Endothelial cell of umbilical vein (primary cell): ENCODE results near the gene GCNT2. TPM values are rescaled to one million over a fixed set of nuclear protein-coding genes. Genes with fewer than 3 reads are reported as not detected.

Experiments
- BruUV-seq: library from RNA; stranded (reverse); fragments of 400-500 nt; replicated peaks from 2 replicates; lab custom pipeline; 2021; lab: Mats Ljungman, UMichigan
- CTCF ChIA-PET: fragments of 300-600, 350-600 bp; sonication (Branson Sonifier 250); formaldehyde crosslinking; loops from one replicate; lab custom pipeline; 2021; ENCODE audit warnings: antibody characterized with exemption, inconsistent platforms; lab: Charles Lee
- POLR2A ChIA-PET: fragments of 300-600, 350-600 bp; sonication (Branson Sonifier 250); formaldehyde crosslinking; loops from one replicate; lab custom pipeline; 2021; ENCODE audit warnings: antibody characterized with exemption, inconsistent platforms; lab: Charles Lee
- DNase-seq: peaks from one replicate; pipeline ENCODE4 v3.0.0-alpha.2; 2011; ENCODE audit warnings: low read depth, low spot score
- FAIRE-seq: peaks from 2 replicates; lab custom pipeline; 2011; peaks lifted over from hg19 to GRCh38; lab: Jason Lieb, UNC
- H2AFZ ChIP-seq: 2 replicates; pipeline ENCODE4 v1.6.0; 2012; ENCODE audit warnings: low read depth, low read length, control low read depth, inconsistent platforms
- H3K27ac ChIP-seq: 2 replicates; pipeline ENCODE4 v1.5.1; 2011; ENCODE audit warnings: low read depth, mild to moderate bottlenecking, control low read depth, low read length, moderate library complexity; ENCODE audit not compliant: insufficient read depth
- H3K27me3 ChIP-seq, 2 experiments: 2 replicates each; pipeline versions ENCODE4 v1.6.0 to v1.6.1; 2011; ENCODE audit warnings: low read length in 2 of 2, mixed read lengths in 1 of 2; ENCODE audit not compliant: control insufficient read depth in 2 of 2, insufficient read depth in 2 of 2
- H3K36me3 ChIP-seq, 2 experiments: 2 replicates in 1 of 2; 3 replicates in 1 of 2; pipeline ENCODE4 v1.5.1; 2011; ENCODE audit warnings: low read length in 2 of 2, mild to moderate bottlenecking in 1 of 2, moderate library complexity in 1 of 2; ENCODE audit not compliant: control insufficient read depth in 2 of 2, insufficient read depth in 2 of 2; ENCODE audit errors: extremely low read depth in 1 of 2
- H3K4me1 ChIP-seq: 3 replicates; pipeline ENCODE4 v1.5.1; 2011; ENCODE audit warnings: mild to moderate bottlenecking, low read length; ENCODE audit not compliant: control insufficient read depth, insufficient read depth; ENCODE audit errors: extremely low read depth
- H3K4me2 ChIP-seq: 2 replicates; pipeline ENCODE4 v1.6.1; 2011; ENCODE audit warnings: low read length, control low read depth, mixed read lengths; ENCODE audit not compliant: insufficient read depth
- H3K4me3 ChIP-seq, 3 experiments: fragments of 200-600 bp in 1 of 3; sonication (generic), shearing (Covaris generic) in 1 of 3; replicated peaks in 1 of 3; 2 replicates each; pipeline ENCODE4 v1.5.1; 2011 to 2016; ENCODE audit warnings: control low read depth in 3 of 3, low read length in 3 of 3, mild to moderate bottlenecking in 2 of 3, inconsistent platforms in 1 of 3, low read depth in 1 of 3, moderate library complexity in 1 of 3; ENCODE audit not compliant: insufficient read depth in 1 of 3
- H3K79me2 ChIP-seq: 2 replicates; pipeline ENCODE4 v1.6.0; 2012; ENCODE audit warnings: low read length, inconsistent platforms; ENCODE audit not compliant: control insufficient read depth, insufficient read depth
- H3K9ac ChIP-seq: replicated peaks from 2 replicates; pipeline ENCODE3; 2011; ENCODE audit warnings: low read length, control low read depth; ENCODE audit not compliant: insufficient read depth; ENCODE audit errors: extremely low read depth
- H3K9me1 ChIP-seq: replicated peaks from 3 replicates; pipeline ENCODE4 v1.6.0; 2011; ENCODE audit warnings: mild to moderate bottlenecking, low read length; ENCODE audit not compliant: control insufficient read depth, insufficient read depth; ENCODE audit errors: extremely low read depth
- H3K9me3 ChIP-seq: replicated peaks from 2 replicates; pipeline ENCODE4 v1.5.1; 2012; ENCODE audit warnings: low read length, inconsistent platforms; ENCODE audit not compliant: control insufficient read depth, insufficient read depth
- H4K20me1 ChIP-seq: replicated peaks from 2 replicates; pipeline ENCODE3; 2011; ENCODE audit warnings: mild to moderate bottlenecking, low read length; ENCODE audit not compliant: control insufficient read depth, insufficient read depth; ENCODE audit errors: extremely low read depth
- EZH2 ChIP-seq: IDR thresholded peaks from 2 replicates; pipeline ENCODE4 v1.6.1; 2012; ENCODE audit warnings: borderline replicate concordance, low read depth, mild to moderate bottlenecking, moderate library complexity, low read length, inconsistent platforms; ENCODE audit not compliant: severe bottlenecking
- FOS ChIP-seq: IDR thresholded peaks from 2 replicates; pipeline ENCODE4 v1.6.1; 2011; ENCODE audit warnings: mild to moderate bottlenecking, low read length, moderate library complexity, borderline replicate concordance; ENCODE audit not compliant: insufficient read depth
- GATA2 ChIP-seq: IDR thresholded peaks from 2 replicates; pipeline ENCODE4 v1.7.0; 2011; ENCODE audit warnings: low read depth, mild to moderate bottlenecking, moderate library complexity, mixed read lengths, low read length; ENCODE audit not compliant: insufficient read length, insufficient read depth
- JUN ChIP-seq: IDR thresholded peaks from 2 replicates; pipeline ENCODE4 v1.6.1; 2011; ENCODE audit warnings: borderline replicate concordance, low read depth; ENCODE audit not compliant: insufficient read length, insufficient read depth
- MYC ChIP-seq: IDR thresholded peaks from one replicate; pipeline ENCODE4 v1.6.1; 2011; ENCODE audit warnings: mild to moderate bottlenecking, low read depth, low read length
- POLR2A ChIP-seq: IDR thresholded peaks from 2 replicates; pipeline ENCODE4 v1.6.1; 2012; ENCODE audit warnings: low read depth, mild to moderate bottlenecking, control low read depth, low read length
- POLR2AphosphoS5 ChIP-seq: IDR thresholded peaks from 2 replicates; pipeline ENCODE4 v1.6.1; 2012; ENCODE audit warnings: low read depth, mild to moderate bottlenecking, control low read depth, low read length, moderate library complexity; ENCODE audit not compliant: insufficient read depth
- dilution Hi-C: fragments of 300-500 bp; cut with MboI; formaldehyde crosslinking; loops from one replicate; pipeline ENCODE4 v1.15.0; 2019; ENCODE audit warnings: low sequenced_read_pairs; ENCODE audit not compliant: extremely low pct_ligation_motif_present
- intact Hi-C: fragments of 100-400 bp; cut with micrococcal nuclease; formaldehyde crosslinking; loops from one replicate; pipeline ENCODE4 v1.10.0; 2022
- polyA plus RNA-seq, 4 experiments: library from polyadenylated mRNA; depleted of rRNA in 3 of 4; stranded (reverse) in 3 of 4; unstranded in 1 of 4; fragments of >200 nt; gene quantifications; 2 replicates each; pipeline versions ENCODE4 v1.2.1 to v1.2.3, GENCODE V29; 2011 to 2012; ENCODE audit warnings: missing spikeins in 1 of 4
- total RNA-seq: library from RNA; stranded (reverse); gene quantifications from 2 replicates; pipeline ENCODE4 v1.2.3, GENCODE V29; 2021
- TF ChIP-seq, protein P1 (sequence below), 2 donors: IDR thresholded peaks; 1 replicate in 1 of 2; 2 replicates in 1 of 2; pipeline ENCODE4 v1.5.1; 2011; ENCODE audit warnings: low read length in 2 of 2, mild to moderate bottlenecking in 2 of 2, moderate library complexity in 2 of 2, control low read depth in 1 of 2, inconsistent platforms in 1 of 2, low read depth in 1 of 2; ENCODE audit not compliant: insufficient read depth in 1 of 2; ENCODE audit errors: extremely low read depth in 1 of 2
- TF ChIP-seq, protein P2 (sequence below): IDR thresholded peaks from 2 replicates; pipeline ENCODE4 v1.6.1; 2011; ENCODE audit not compliant: insufficient read depth, insufficient read length

GCNT2 gene
- total and polyA plus RNA-seq, 2 donors (not counting 3 experiments of a cell fraction or from before 2014, with no cell fraction given): 3.8 to 10.9 TPM

DNA sequence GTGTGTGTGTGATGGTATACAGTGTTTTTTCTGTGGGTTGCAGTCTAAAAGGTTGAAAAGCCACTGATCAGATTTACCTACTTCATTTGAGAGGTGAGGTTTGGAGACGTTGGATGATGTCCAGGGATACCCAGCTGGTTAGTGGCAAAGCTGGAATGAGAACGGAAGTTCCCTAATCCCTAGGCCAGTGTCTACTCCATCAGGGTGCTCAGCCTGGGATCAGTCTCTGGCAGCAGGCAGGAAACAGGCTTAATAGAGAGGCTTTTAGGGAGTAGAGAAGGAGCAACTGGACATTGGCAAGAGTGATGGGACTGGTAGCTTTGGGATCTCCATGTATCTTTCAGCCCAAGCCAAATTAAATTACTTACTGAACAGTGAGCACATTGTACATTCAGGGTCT, 92.6 kb downstream of the GCNT2 start:
- no peaks in the 10 kb centered on the region for H3K79me2 ChIP-seq
- no peak overlapping the region for H3K4me3 ChIP-seq
- no peaks in the 10 kb centered on the region for H3K9me3 ChIP-seq
- no TSS peak for BruUV-seq
- no peak overlapping the region for H3K9ac ChIP-seq
- CTCF ChIA-PET: interaction anchor here (1.1 kb wide), 1 partner anchor 104 kb away, joined by 3 read pairs; no protein-coding TSS in a partner anchor
- no peak for FAIRE-seq
- TF ChIP-seq FOS (no peak), POLR2A (no peak), POLR2AphosphoS5 (no peak), MYC (no peak), JUN (no peak), GATA2 (no peak), EZH2 (no peak)
- TF ChIP-seq, protein P1, sequence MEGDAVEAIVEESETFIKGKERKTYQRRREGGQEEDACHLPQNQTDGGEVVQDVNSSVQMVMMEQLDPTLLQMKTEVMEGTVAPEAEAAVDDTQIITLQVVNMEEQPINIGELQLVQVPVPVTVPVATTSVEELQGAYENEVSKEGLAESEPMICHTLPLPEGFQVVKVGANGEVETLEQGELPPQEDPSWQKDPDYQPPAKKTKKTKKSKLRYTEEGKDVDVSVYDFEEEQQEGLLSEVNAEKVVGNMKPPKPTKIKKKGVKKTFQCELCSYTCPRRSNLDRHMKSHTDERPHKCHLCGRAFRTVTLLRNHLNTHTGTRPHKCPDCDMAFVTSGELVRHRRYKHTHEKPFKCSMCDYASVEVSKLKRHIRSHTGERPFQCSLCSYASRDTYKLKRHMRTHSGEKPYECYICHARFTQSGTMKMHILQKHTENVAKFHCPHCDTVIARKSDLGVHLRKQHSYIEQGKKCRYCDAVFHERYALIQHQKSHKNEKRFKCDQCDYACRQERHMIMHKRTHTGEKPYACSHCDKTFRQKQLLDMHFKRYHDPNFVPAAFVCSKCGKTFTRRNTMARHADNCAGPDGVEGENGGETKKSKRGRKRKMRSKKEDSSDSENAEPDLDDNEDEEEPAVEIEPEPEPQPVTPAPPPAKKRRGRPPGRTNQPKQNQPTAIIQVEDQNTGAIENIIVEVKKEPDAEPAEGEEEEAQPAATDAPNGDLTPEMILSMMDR (IDR thresholded peaks at IDR 0.05; ENCODE audit: extremely low read depth in 1 of 2, insufficient read depth in 1 of 2, low read depth in 1 of 2, low read length in 2 of 2): no peak
- TF ChIP-seq, protein P2, sequence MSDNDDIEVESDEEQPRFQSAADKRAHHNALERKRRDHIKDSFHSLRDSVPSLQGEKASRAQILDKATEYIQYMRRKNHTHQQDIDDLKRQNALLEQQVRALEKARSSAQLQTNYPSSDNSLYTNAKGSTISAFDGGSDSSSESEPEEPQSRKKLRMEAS: no peak
- intact Hi-C loops: no loop called here
- no peak overlapping the region for H2AFZ ChIP-seq
- dilution Hi-C loops: no loop called here
- DNase-seq: no peak
- POLR2A ChIA-PET: no interaction called here
- H3K36me3 ChIP-seq: no peaks in the 10 kb centered on the region
- no peak overlapping the region for H3K27ac ChIP-seq
- no peaks in the 10 kb centered on the region for H3K9me1 ChIP-seq
- H3K27me3 ChIP-seq: no peaks in the 10 kb centered on the region
- no peak overlapping the region for H3K4me2 ChIP-seq
- no peaks in the 10 kb centered on the region for H4K20me1 ChIP-seq
- H3K4me1 ChIP-seq: no peaks in the 10 kb centered on the region
